ENCODE data around the gene LRRC47.

- TF ChIP-seq ZFP3 (CRISPR knock-in tag; IDR thresholded peaks at IDR 0.05), result no peak
- TF ChIP-seq BACH2 (CRISPR knock-in tag; IDR thresholded peaks at IDR 0.05; ENCODE audit: borderline replicate concordance), result no peak
- TF ChIP-seq ARNTL (CRISPR knock-in tag; IDR thresholded peaks at IDR 0.05; ENCODE audit: borderline replicate concordance, low read depth), result no peak
- no peak for TF ChIP-seq ESRRG (CRISPR knock-in tag; IDR thresholded peaks at IDR 0.05)
- no peak for TF ChIP-seq PATZ1 (CRISPR knock-in tag; IDR thresholded peaks at IDR 0.05; ENCODE audit: borderline replicate concordance)
- TF ChIP-seq PPARA (CRISPR knock-in tag; IDR thresholded peaks at IDR 0.05; ENCODE audit: borderline replicate concordance), result no peak
- no peak for TF ChIP-seq CSRNP3 (CRISPR knock-in tag; IDR thresholded peaks at IDR 0.05)
- TF ChIP-seq RARB (CRISPR knock-in tag; IDR thresholded peaks at IDR 0.05), result no peak
- TF ChIP-seq CREB5 (CRISPR knock-in tag; IDR thresholded peaks at IDR 0.05; ENCODE audit: low read depth), result no peak
- no peak for TF ChIP-seq POU6F1 (CRISPR knock-in tag; IDR thresholded peaks at IDR 0.05; ENCODE audit: borderline replicate concordance, low read depth)
Observed at GRCh38 chr1:3803905-3804626, 7.8 kb upstream of the LRRC47 start.

Measured in SK-N-SH treated with all-trans-retinoic acid at 6 μM for 48 hours (cell line).